ENCODE measurements around the gene MYO10.

DNA sequence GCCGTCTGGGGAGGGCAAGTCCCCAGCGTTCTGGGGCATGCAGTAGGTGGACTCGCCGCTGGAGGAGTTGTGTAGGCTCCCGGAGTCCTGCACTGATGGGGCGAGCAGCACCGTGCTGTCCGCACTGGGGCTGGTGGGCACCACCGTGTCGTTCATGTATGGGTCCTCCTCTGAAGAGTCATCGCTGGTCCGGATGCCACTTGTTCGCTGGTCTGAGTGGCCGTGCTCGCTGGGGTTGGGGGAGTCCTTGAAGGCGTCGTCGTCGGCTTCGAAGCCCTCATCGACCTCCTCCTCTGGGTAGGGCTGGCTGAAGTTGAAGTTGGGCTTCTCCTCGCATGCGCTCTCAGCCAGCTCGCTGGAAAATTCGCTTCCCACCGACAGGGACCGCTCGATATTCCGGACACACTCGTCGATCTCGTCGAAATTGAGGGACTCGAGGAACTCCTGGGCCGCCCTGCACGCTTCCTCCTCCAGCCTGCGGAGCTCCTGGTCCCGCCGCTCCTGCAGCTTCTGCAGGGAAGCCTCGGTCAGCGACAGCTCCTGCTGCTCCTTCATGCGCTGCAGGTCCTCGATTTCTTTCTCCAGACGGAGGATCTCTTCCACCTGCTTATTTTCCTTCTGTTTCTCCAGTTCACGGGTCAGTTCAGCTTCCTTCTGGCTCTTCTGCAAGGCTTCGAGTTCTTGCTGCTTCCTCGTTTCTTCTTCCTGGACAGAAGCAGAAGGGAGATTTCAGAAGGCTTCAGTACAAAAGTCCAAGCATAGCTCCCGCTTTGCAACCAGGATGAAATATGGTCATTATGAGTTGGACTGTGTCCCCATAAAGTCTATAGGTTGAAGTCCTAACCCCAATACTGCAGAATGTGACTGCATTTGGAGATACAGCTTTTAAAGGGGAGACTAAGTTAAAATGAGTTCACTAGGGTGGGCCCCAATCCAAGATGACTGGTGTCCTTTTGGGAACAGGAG lies 234.7 kb downstream of the MYO10 start:
- TF ChIP-seq, protein P1, sequence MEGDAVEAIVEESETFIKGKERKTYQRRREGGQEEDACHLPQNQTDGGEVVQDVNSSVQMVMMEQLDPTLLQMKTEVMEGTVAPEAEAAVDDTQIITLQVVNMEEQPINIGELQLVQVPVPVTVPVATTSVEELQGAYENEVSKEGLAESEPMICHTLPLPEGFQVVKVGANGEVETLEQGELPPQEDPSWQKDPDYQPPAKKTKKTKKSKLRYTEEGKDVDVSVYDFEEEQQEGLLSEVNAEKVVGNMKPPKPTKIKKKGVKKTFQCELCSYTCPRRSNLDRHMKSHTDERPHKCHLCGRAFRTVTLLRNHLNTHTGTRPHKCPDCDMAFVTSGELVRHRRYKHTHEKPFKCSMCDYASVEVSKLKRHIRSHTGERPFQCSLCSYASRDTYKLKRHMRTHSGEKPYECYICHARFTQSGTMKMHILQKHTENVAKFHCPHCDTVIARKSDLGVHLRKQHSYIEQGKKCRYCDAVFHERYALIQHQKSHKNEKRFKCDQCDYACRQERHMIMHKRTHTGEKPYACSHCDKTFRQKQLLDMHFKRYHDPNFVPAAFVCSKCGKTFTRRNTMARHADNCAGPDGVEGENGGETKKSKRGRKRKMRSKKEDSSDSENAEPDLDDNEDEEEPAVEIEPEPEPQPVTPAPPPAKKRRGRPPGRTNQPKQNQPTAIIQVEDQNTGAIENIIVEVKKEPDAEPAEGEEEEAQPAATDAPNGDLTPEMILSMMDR (IDR thresholded peaks at IDR 0.05) = no peak
- no peak for TF ChIP-seq POLR2A (IDR thresholded peaks at IDR 0.05)
- TF ChIP-seq POLR2AphosphoS5 (IDR thresholded peaks at IDR 0.05) = no peak
